ENCODE data around the gene SLC16A8.
"Not testable (repeated sequence)": the region's sequence is repeated elsewhere in the genome, so short reads cannot be mapped to it uniquely, and the experiment has no call there.

Gene SLC16A8

DNA sequence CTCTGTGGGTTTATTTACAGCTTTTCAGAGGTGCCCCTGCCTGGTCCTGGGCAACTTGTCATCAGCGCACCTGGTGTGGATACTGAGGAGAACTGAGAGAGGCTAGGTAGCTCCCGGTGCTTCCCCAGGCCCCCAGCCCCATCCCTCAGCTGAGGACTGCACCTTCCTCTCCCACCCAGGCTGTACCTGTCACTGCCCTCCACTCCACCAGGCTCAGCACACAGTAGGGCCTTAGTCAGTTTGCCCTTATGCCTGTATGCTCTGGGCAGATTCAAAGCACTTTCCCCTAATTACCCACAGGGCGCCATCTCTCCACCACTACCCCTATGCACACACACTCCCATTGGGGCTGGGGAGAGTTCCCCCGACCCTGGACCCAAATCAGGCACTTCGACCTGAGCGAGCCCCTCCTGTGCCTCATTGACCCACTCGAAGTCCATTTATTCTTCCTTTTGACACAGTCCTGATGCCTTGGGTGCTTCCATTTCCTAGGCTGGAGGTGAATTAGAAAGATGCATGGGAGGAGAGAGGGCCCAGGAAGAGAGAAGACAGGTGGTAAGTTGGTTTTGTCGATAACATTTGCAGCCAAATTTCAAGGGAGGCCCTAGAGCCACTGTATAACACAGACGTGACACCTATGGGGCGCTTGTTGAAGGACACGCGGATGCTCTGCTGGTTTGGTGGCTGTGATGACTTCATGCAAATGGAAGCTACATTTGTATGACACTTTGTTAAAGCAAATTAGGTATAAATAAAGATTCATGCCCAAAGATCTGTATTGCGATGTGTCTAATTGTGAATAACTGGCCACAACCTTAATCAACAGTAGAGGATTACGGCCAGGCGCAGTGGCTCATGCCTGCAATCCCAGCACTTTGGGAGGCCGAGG, 40.6 kb downstream of the SLC16A8 start:
- no peak for DNase-seq (ENCODE audit: low read depth in 2 of 2)

DNA sequence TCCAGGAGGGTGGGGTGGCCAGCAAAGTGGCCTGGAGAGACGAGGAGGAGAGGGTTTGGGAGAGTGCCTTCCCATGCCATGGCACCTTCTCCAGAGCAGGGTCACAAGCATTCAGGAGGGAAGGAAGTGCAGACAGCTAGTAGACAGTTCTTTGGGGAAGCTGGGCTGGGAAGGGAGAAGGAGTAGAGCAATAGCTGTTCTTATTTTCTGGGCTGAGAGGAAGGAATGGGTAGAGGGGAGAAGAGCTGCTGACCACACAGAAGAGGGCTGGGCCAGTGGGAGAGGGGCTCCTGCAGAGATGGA, 41.5 kb downstream of the SLC16A8 start:
- DNase-seq (ENCODE audit: low read depth in 2 of 2), result no peak

- no peak for DNase-seq (ENCODE audit: low read depth in 2 of 2)
These were observed 42.1 kb downstream of the SLC16A8 start for GRCh38 chr22:38041760-38042487.

- no peak for DNase-seq (ENCODE audit: low read depth in 2 of 2)
These were observed 42.8 kb downstream of the SLC16A8 start for GRCh38 chr22:38040953-38041759.

- DNase-seq (ENCODE audit: low read depth in 2 of 2), result no peak
These were observed 44.8 kb downstream of the SLC16A8 start for GRCh38 chr22:38038890-38039812.

GRCh38 chr22:38038426-38038825, 45.6 kb downstream of the SLC16A8 start:
- no peak for DNase-seq (ENCODE audit: low read depth in 2 of 2)

- not testable (repeated sequence) for DNase-seq (ENCODE audit: low read depth in 2 of 2)
These were observed 46.4 kb downstream of the SLC16A8 start for GRCh38 chr22:38037367-38038150.

- DNase-seq (ENCODE audit: low read depth in 2 of 2), result no peak
These were observed 47.5 kb downstream of the SLC16A8 start for GRCh38 chr22:38036392-38037062.

DNA sequence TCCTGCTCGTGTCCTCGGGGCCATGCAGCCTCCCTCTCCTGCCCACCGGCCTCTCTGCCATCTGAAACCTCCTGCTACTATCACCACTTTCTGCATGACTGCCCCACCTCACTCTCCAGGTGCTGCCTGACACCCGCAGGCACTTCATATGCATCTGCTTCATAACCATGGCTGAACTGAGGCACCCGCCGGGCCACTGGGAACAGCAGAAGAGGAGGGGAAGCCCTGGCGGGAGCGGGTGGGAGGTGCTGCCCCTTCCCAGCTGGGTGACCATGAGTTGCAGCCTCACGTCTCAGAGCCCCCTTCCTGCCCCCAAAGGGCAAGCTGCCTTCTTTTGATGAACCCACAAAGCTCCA, 48.5 kb downstream of the SLC16A8 start:
- no peak for DNase-seq (ENCODE audit: low read depth in 2 of 2)

- no peak for DNase-seq (ENCODE audit: low read depth in 2 of 2)
These were observed 49.0 kb downstream of the SLC16A8 start for GRCh38 chr22:38034884-38035529.

DNA sequence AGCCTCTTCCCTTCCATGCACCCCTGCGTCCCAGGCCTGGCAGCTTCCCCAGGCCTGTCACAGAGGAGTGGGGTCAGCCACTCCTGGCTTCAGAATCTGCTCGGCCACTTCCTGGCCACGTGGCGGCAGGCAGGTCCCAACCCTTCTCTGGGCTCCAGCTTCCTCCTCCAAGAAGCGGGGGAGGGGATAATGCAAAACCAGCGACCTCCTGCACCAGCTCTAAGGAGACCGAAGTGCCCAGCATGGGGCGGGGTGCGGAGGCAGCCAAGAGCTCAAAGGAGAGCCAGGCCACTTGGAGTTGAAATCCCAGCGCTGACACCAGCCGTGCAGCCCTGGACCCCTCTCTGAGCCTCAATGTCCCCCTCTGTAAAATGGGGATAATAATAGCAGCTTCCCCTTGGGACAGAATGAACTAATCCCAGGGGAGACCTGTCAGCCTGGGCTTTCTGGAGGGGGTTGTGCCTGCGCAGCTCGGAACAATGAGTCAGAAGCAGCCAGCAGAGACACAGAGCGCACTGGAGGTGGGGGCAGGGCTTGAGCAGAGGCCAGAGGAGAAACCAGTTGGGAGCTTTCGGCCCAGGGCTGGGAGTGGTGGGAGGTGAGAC, 49.6 kb downstream of the SLC16A8 start:
- DNase-seq (ENCODE audit: low read depth in 2 of 2), result peak; percentile 64 to 67

DNA sequence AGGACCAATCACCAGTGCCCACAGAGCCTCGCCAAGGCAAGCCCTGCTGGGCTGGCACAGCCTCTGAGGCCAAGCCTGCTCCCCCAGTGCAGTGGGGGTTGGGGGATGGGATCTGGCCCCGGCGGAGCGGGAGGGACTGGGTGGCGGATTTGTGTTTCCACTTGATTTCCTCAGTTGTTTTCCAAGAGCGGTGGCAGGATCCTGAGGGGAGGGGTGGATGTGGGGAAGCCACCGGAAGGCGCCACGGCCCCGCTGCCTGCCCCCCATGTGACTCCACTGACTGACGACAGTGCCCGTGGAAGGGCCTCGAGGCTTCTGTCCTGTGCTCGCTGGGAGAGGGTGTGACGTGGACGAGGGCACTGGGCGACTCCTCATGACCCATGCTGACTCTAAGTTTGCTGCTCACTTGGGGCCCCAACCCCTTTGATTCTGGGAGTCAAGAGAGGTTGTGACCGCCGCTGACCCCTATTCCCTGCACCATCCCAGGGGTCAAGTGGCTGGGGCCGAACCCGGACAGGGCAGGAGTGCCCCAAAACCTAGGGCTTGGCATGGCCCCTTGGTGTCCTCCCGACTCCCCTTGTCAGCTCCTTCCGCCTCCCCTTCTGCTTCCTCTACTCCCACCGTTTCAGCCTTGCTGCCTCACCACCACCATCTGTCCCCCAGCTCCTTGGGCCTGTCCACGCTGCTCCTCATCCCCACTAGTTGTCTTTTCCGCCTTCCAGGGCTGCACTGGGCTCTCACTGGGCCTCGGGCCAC, 50.3 kb downstream of the SLC16A8 start:
- no peak for DNase-seq (ENCODE audit: low read depth in 2 of 2)

DNA sequence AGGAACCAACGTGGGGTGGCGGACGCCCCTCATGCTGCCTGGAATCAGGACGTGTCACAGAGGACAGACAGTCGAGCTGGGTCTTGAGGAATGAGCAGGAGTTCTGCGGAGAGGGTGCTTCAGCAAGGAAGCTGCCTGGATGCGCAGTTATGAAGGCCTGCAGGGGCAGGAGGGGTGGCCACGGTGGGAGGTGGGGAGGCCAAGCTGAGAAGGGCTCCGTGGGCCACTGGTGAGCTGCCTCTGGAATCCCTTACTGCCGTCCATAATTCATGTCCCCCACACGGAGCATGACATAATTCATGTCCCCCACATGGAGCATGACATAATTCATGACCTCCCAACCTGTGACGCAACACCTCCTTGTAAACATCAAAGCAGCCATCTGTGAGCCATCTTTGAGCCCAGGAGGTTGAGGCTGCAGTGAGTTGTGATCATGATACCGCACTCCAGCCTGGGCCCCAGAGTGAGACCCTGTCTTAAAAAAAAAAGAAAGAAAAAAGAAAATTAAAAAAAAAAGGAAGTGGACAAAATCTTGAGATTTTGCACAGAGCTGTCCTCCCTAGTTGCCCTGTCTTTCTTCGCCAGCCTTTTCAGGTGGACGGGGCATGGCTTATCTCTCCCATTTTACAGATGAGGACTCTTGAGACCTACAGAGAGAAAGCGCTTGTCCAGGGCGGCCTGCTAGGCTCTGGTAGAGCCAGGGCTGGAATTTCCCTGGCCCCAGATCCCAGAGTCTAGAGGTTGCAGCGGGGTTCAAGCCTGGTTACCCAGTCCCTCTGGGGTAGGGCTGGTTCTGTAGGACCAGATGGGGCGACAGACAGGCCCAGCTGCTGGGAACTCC, 51.1 kb downstream of the SLC16A8 start:
- peak; percentile 54 to 57 for DNase-seq (ENCODE audit: low read depth in 2 of 2)

GRCh38 chr22:38031491-38031890, 52.5 kb downstream of the SLC16A8 start:
- DNase-seq (ENCODE audit: low read depth in 2 of 2), result no peak

GRCh38 chr22:38030311-38031133, 53.5 kb downstream of the SLC16A8 start:
- DNase-seq (ENCODE audit: low read depth in 2 of 2), result no peak

- no peak for DNase-seq (ENCODE audit: low read depth in 2 of 2)
These were observed 54.1 kb downstream of the SLC16A8 start for GRCh38 chr22:38029901-38030300.

Measured in fibroblast of skin of left biceps (primary cell).